ACC112 (cell line): ENCODE data around the gene DNAH2.

Source experiments
- H2AFZ ChIP-seq: fragments of 200-600 bp; sonication (generic); one replicate; pipeline ENCODE4 v1.6.0; 2017; ENCODE audit warnings: antibody characterized with exemption, low read length; ENCODE audit not compliant: unreplicated experiment
- H3K27ac ChIP-seq: fragments of 200-600 bp; sonication (generic); 2 replicates; pipeline ENCODE4 v1.5.1; 2014; ENCODE audit warnings: low read depth, mild to moderate bottlenecking, antibody characterized with exemption, low read length, moderate library complexity
- H3K27me3 ChIP-seq: fragments of 200-600 bp; sonication (generic); 2 replicates; pipeline ENCODE4 v1.6.1; 2014; ENCODE audit warnings: mild to moderate bottlenecking, antibody characterized with exemption, low read length, moderate library complexity, mixed read lengths; ENCODE audit not compliant: insufficient read depth
- H3K36me3 ChIP-seq: fragments of 200-600 bp; sonication (generic); 2 replicates; pipeline ENCODE4 v1.6.1; 2016; ENCODE audit warnings: mild to moderate bottlenecking, antibody characterized with exemption, low read length, moderate library complexity, mixed read lengths; ENCODE audit not compliant: insufficient read depth
- H3K4me1 ChIP-seq: fragments of 200-600 bp; sonication (generic); one replicate; pipeline ENCODE4 v1.6.1; 2016; ENCODE audit warnings: low read length, mixed read lengths; ENCODE audit not compliant: insufficient read depth, unreplicated experiment, control insufficient read depth
- H3K4me3 ChIP-seq: fragments of 200-600 bp; sonication (generic); 2 replicates; pipeline ENCODE4 v1.5.1; 2014; ENCODE audit warnings: mild to moderate bottlenecking, low read depth, low read length
- H3K79me2 ChIP-seq: fragments of 200-600 bp; sonication (generic); one replicate; pipeline ENCODE4 v1.6.0; 2016; ENCODE audit warnings: low read length; ENCODE audit not compliant: control insufficient read depth, unreplicated experiment, insufficient read depth

The DNAH2 gene

DNA sequence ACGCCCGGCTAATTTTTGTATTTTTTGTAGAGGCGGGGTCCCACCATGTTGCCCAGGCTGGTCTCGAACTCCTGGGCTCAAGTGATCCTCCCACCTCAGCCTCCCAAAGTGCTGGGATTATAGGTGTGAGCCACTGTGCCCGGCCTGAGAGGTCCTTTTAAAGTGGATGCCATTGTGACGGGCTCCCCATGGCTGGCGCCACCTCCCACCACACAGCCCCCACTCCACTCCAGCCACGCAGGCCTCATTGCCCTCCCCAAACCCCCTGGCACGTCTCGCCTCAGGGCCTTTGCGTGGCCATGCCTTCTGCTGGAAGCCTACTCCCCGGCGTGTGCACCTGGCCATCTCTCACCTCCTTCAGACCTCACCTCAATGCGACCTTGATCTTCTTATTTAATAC is 104.6 kb downstream of the DNAH2 start:
- no peaks in the 10 kb centered on the region for H3K4me1 ChIP-seq
- H3K27ac ChIP-seq, result no peak overlapping the region
- no peaks in the 10 kb centered on the region for H3K27me3 ChIP-seq
- no peaks in the 10 kb centered on the region for H3K79me2 ChIP-seq
- no peak overlapping the region for H3K4me3 ChIP-seq
- no peaks in the 10 kb centered on the region for H3K36me3 ChIP-seq
- H2AFZ ChIP-seq, result no peak overlapping the region

GRCh38 chr17:7823581-7824001 is 106.0 kb downstream of the DNAH2 start:
- H3K27me3 ChIP-seq, result no peaks in the 10 kb centered on the region
- no peak overlapping the region for H3K27ac ChIP-seq
- no peaks in the 10 kb centered on the region for H3K4me1 ChIP-seq
- H2AFZ ChIP-seq, result no peak overlapping the region
- H3K4me3 ChIP-seq, result no peak overlapping the region
- H3K36me3 ChIP-seq, result no peaks in the 10 kb centered on the region
- no peaks in the 10 kb centered on the region for H3K79me2 ChIP-seq

GRCh38 chr17:7824021-7824924 is 106.7 kb downstream of the DNAH2 start:
- Histone ChIP-seq H3K27ac (no peak overlapping the region), H3K4me3 (no peak overlapping the region), H3K4me1 (no peaks in the 10 kb centered on the region), H3K27me3 (no peaks in the 10 kb centered on the region), H2AFZ (no peak overlapping the region), H3K79me2 (no peaks in the 10 kb centered on the region), H3K36me3 (no peaks in the 10 kb centered on the region)

GRCh38 chr17:7825206-7825990 is 107.9 kb downstream of the DNAH2 start:
- Histone ChIP-seq H3K27ac (no peak overlapping the region), H3K4me1 (no peaks in the 10 kb centered on the region), H3K79me2 (no peaks in the 10 kb centered on the region), H2AFZ (no peak overlapping the region), H3K4me3 (no peak overlapping the region), H3K27me3 (no peaks in the 10 kb centered on the region), H3K36me3 (no peaks in the 10 kb centered on the region)

DNA sequence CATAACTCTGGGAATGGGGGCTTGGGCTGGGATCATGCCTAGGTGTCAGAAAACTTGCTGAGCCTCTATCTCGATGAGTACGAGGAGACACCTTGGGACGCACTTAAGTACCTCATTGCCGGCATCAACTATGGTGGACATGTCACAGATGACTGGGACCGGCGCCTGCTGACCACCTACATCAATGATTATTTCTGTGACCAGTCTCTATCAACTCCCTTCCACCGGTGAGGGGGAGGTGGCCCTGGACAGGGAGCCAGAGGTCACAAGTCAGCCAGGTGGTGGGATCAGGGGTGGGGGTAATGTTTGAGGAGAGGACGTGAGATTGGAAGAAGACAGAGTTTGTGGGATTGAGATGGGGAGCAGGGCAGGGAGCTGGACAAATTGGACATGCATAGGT is 113.1 kb downstream of the DNAH2 start:
- no peak overlapping the region for H3K4me3 ChIP-seq
- no peak overlapping the region for H3K27ac ChIP-seq
- H3K79me2 ChIP-seq, result no peaks in the 10 kb centered on the region
- H3K4me1 ChIP-seq, result peaks cover 5% of the 10 kb centered on the region
- no peaks in the 10 kb centered on the region for H3K27me3 ChIP-seq
- no peak overlapping the region for H2AFZ ChIP-seq
- no peaks in the 10 kb centered on the region for H3K36me3 ChIP-seq

DNA sequence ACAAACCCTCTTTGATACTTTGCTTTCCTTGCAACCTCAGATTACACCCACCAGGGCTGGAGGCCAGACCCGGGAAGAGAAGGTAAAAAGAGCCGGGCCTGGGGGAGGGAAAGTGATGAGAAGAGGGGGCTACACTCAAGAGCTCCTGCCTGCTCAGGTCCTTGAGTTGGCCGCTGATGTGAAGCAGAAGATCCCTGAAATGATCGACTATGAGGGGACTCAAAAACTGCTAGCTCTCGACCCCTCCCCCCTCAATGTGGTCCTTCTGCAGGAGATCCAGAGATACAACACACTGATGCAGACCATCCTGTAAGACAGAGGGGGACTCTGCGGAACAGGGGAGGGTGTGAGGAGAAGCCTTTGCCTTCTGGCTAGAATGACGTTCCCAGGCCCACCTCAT is 113.7 kb downstream of the DNAH2 start:
- H3K36me3 ChIP-seq, result no peaks in the 10 kb centered on the region
- no peak overlapping the region for H2AFZ ChIP-seq
- no peak overlapping the region for H3K27ac ChIP-seq
- no peaks in the 10 kb centered on the region for H3K27me3 ChIP-seq
- no peaks in the 10 kb centered on the region for H3K79me2 ChIP-seq
- H3K4me1 ChIP-seq, result peaks cover 5% of the 10 kb centered on the region
- no peak overlapping the region for H3K4me3 ChIP-seq

GRCh38 chr17:7832431-7832830 is 114.9 kb downstream of the DNAH2 start:
- Histone ChIP-seq H2AFZ (no peak overlapping the region), H3K36me3 (no peaks in the 10 kb centered on the region), H3K27me3 (no peaks in the 10 kb centered on the region), H3K79me2 (peaks cover 6% of the 10 kb centered on the region), H3K4me1 (peaks cover 10% of the 10 kb centered on the region), H3K27ac (no peak overlapping the region), H3K4me3 (no peak overlapping the region)

DNA sequence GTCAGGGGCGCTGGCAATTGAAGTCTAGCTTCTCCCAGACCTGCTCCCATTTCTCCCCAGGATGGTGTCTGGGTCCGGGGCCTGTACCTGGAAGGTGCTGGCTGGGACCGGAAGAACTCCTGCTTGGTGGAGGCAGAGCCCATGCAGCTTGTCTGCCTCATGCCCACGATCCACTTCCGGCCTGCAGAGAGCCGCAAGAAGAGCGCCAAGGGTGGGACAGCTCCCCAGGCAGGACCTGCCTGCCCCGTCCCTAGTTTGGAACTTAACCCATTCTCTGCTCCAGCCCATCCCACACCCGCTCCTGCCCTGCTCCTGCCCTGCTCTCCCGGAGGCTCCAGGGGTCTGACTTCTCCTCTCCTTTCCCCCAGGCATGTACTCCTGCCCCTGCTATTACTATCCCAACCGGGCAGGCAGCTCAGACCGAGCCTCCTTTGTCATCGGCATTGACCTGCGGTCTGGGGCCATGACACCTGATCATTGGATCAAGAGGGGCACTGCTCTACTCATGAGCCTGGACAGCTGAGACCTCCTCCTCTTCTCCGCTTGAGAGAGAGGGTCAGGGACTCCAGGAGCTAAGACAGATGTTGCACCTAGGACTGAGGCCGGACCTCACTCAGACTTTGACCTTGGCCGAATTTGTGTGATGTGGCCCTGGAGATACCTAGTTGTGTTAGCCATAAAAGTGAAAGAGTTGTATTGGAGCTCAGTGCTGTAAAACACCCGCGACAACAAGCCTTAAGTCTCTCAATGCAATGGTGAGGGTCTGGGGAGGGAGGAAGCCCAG is 115.7 kb downstream of the DNAH2 start:
- no peaks in the 10 kb centered on the region for H3K36me3 ChIP-seq
- H2AFZ ChIP-seq, result no peak overlapping the region
- H3K27ac ChIP-seq, result no peak overlapping the region
- H3K4me1 ChIP-seq, result peaks cover 12% of the 10 kb centered on the region
- H3K4me3 ChIP-seq, result peak overlapping the region; percentile 83
- H3K27me3 ChIP-seq, result no peaks in the 10 kb centered on the region
- peaks cover 8% of the 10 kb centered on the region for H3K79me2 ChIP-seq

DNA sequence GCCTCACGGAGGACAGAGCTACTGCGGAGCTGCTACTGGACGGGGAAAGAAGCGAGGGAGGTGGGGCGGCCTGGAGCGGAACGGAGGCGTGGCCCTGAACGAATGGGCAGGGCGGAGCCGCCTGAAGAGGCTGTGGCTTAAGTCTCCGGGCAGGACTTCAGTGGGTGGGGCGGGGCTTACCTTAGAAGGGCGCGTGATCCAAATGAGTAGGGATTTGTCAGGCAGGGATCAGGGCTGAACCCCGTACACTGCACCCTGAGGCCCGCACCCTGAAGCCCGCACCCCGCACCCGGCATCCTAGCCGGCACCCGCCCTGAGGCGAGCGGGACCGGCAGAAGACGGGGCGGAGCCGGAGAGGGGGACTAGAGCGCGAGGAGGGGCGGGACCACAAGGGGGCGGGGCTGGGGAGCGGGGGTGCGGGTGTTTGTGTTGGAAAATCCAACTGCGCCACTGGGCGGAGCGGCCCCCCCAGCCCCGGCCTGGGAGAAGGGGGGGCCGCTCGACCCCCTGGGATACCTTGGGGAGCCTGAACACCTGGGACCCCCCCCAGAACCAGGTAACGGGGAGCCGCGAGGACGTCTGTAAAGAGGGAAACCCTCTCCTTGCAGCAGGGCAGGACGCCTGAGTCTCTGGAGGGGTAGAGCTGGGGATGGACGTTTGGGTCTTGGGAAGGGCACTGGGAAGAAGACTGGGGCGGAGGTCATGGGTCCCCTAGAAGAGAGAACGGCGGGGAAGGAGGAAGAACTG is 116.4 kb downstream of the DNAH2 start, which contains the start of gene KDM6B:
Gene KDM6B, plus strand, starts transcription at position 423 of the 747 bp plus-strand sequence. CDS start 11,338 bp downstream, outside the sequence.
- Histone ChIP-seq H3K4me1 (peaks cover 18% of the 10 kb centered on the region), H3K79me2 (peaks cover 8% of the 10 kb centered on the region), H2AFZ (peak within 1 kb of the TSS; percentile 96), H3K4me3 (peak within 1 kb of the TSS; percentile 83), H3K36me3 (no peaks in the 10 kb centered on the region), H3K27ac (peak within 1 kb of the TSS; percentile 94), H3K27me3 (no peaks in the 10 kb centered on the region)

- Histone ChIP-seq H2AFZ (peak overlapping the region; percentile 96), H3K79me2 (peaks cover 11% of the 10 kb centered on the region), H3K27me3 (no peaks in the 10 kb centered on the region), H3K4me3 (peak overlapping the region; percentile 83), H3K36me3 (no peaks in the 10 kb centered on the region), H3K27ac (peak overlapping the region; percentile 94), H3K4me1 (peaks cover 21% of the 10 kb centered on the region)
Observed at GRCh38 chr17:7834542-7834956, 117.0 kb downstream of the DNAH2 start.
